ENCODE results near the gene SULT1C2. TPM values are rescaled to one million over a fixed set of nuclear protein-coding genes. Genes with fewer than 3 reads are reported as not detected.

Gene SULT1C2
- total and polyA plus RNA-seq, 9 of the 15 experiments (the other 6 are each of a cell fraction or from before 2014, with no cell fraction given) = 0.22 TPM; not detected in 8

- CTCF ChIA-PET (ENCODE audit: low intra/inter-chr PET ratio) = no interaction called here
- WGBS (ENCODE audit: insufficient coverage, low coverage, missing lambda C conversion rate) = 7% methylated on average over 3 of the region's 3 CpGs
- 0 out of 2 replicates have a peak overlapping the region, but pooled peaks have one; percentile 27 for H2AFZ ChIP-seq (ENCODE audit: low read depth, low read length)
- no peaks in the 10 kb centered on the region for H4K20me1 ChIP-seq (replicated peaks; ENCODE audit: control insufficient read depth, insufficient read depth, low read length)
- no peaks in the 10 kb centered on the region; a peak in 1 of 5 replicates for H3K4me1 ChIP-seq (replicated peaks in 1 of 2; ENCODE audit: control insufficient read depth in 2 of 2, insufficient read depth in 2 of 2, low read length in 2 of 2)
- DNase-seq (ENCODE audit: extremely low read depth in 1 of 4, low spot score in 3 of 4) = no peak
- no peak for TF ChIP-seq YBX1 (IDR thresholded peaks at IDR 0.05)
- TF ChIP-seq NBN (IDR thresholded peaks at IDR 0.05; ENCODE audit: low read depth) = no peak
- TF ChIP-seq ZNF707 (CRISPR knock-in tag; conservative IDR thresholded peaks at IDR 0.05) = no peak
- no peak for ATAC-seq
- H3K79me2 ChIP-seq (ENCODE audit: control insufficient read depth, insufficient read depth, low read length) = no peaks in the 10 kb centered on the region
- FAIRE-seq = no peak
- POLR2A ChIA-PET = no interaction called here
- no peaks in the 10 kb centered on the region for H3K36me3 ChIP-seq (ENCODE audit: control insufficient read depth, insufficient read depth, low read length)
- no peak overlapping the region for H3K4me2 ChIP-seq (ENCODE audit: insufficient read depth, low read length)
- H3K9me1 ChIP-seq (ENCODE audit: control insufficient read depth, insufficient read depth, low read length) = no peaks in the 10 kb centered on the region
- H3K9me3 ChIP-seq (replicated peaks; ENCODE audit: control insufficient read depth, insufficient read depth, low read depth, low read length) = no peaks in the 10 kb centered on the region
- no peak overlapping the region for H3K9ac ChIP-seq (ENCODE audit: insufficient read depth in 1 of 2, low read depth in 2 of 2, low read length in 2 of 2)
- H3K4me3 ChIP-seq = no peak overlapping the region
- no peak overlapping the region for H3K27ac ChIP-seq (ENCODE audit: extremely low read depth, low read depth, low read length)
- H3K27me3 ChIP-seq (ENCODE audit: control insufficient read depth in 2 of 2, insufficient read depth in 2 of 2, low read length in 2 of 2) = peaks cover 0 to 4% of the 10 kb centered on the region in 2 experiments; a peak in 2 of 5 replicates
- in situ Hi-C loops (cut with MboI) = no loop called here
- BruUV-seq (replicated peaks) = no TSS peak
- intact Hi-C loops (cut with micrococcal nuclease) = no loop called here
Observed at GRCh38 chr2:108330979-108331378, 42.3 kb downstream of the SULT1C2 start.

GRCh38 chr2:108345951-108346350 is 57.3 kb downstream of the SULT1C2 start:
- intact Hi-C loops (cut with micrococcal nuclease) (no loop called here), in situ Hi-C loops (cut with MboI) (no loop called here)
- Histone ChIP-seq H3K4me1 (replicated peaks in 1 of 2; ENCODE audit: control insufficient read depth in 2 of 2, insufficient read depth in 2 of 2, low read length in 2 of 2) (peaks cover 6 to 23% of the 10 kb centered on the region in 2 experiments; a peak in 3 of 5 replicates), H4K20me1 (replicated peaks; ENCODE audit: control insufficient read depth, insufficient read depth, low read length) (no peaks in the 10 kb centered on the region), H3K27me3 (ENCODE audit: control insufficient read depth in 2 of 2, insufficient read depth in 2 of 2, low read length in 2 of 2) (peaks cover 0 to 5% of the 10 kb centered on the region in 2 experiments; a peak in 1 of 5 replicates), H3K79me2 (ENCODE audit: control insufficient read depth, insufficient read depth, low read length) (no peaks in the 10 kb centered on the region), H3K4me3 (no peak overlapping the region), H3K36me3 (ENCODE audit: control insufficient read depth, insufficient read depth, low read length) (no peaks in the 10 kb centered on the region), H3K9ac (ENCODE audit: insufficient read depth in 1 of 2, low read depth in 2 of 2, low read length in 2 of 2) (no peak overlapping the region), H3K9me3 (replicated peaks; ENCODE audit: control insufficient read depth, insufficient read depth, low read depth, low read length) (no peaks in the 10 kb centered on the region), H3K9me1 (ENCODE audit: control insufficient read depth, insufficient read depth, low read length) (no peaks in the 10 kb centered on the region), H3K4me2 (ENCODE audit: insufficient read depth, low read length) (peak overlapping the region; percentile 46), H2AFZ (ENCODE audit: low read depth, low read length) (no peak overlapping the region), H3K27ac (ENCODE audit: extremely low read depth, low read depth, low read length) (no peak overlapping the region)
- ChIA-PET POLR2A (interaction anchor here (0.7 to 0.9 kb wide), 2 partner anchors 10 to 26 kb away, joined by 3 read pairs; no protein-coding TSS in a partner anchor), CTCF (ENCODE audit: low intra/inter-chr PET ratio) (no interaction called here)
- FAIRE-seq = no peak
- no peak for ATAC-seq
- WGBS (ENCODE audit: insufficient coverage, low coverage, missing lambda C conversion rate) = 9% methylated on average over 3 of the region's 3 CpGs
- BruUV-seq (replicated peaks) = no TSS peak
- DNase-seq (ENCODE audit: extremely low read depth in 1 of 4, low spot score in 3 of 4) = no peak
- TF ChIP-seq ZBTB34 (CRISPR knock-in tag; IDR thresholded peaks at IDR 0.05) (no peak), TRIM24 (IDR thresholded peaks at IDR 0.05) (no peak), NR2F6 (CRISPR knock-in tag; IDR thresholded peaks at IDR 0.05) (no peak), EZH2 (IDR thresholded peaks at IDR 0.05; ENCODE audit: borderline replicate concordance, low read depth, low read length) (no peak), FOXA1 (IDR thresholded peaks at IDR 0.05; ENCODE audit: borderline replicate concordance) (no peak), ELF2 (CRISPR knock-in tag; IDR thresholded peaks at IDR 0.05) (no peak), MTF1 (CRISPR knock-in tag; IDR thresholded peaks at IDR 0.05; ENCODE audit: borderline replicate concordance) (no peak), MCM2 (IDR thresholded peaks at IDR 0.05; ENCODE audit: low read depth) (no peak), ATF2 (CRISPR knock-in tag; IDR thresholded peaks at IDR 0.05) (no peak), ZNF23 (CRISPR knock-in tag; IDR thresholded peaks at IDR 0.05) (no peak), ZNF707 (CRISPR knock-in tag; conservative IDR thresholded peaks at IDR 0.05) (no peak), KDM2B (CRISPR knock-in tag; IDR thresholded peaks at IDR 0.05) (no peak), DLX4 (CRISPR knock-in tag; IDR thresholded peaks at IDR 0.05) (no peak)
